Posterior cingulate gyrus (tissue), 11 donors: ENCODE measurements around the gene AKR1B15.
"Not testable (repeated sequence)": the region's sequence is repeated elsewhere in the genome, so short reads cannot be mapped to it uniquely, and the experiment has no call there.

ENCODE experiments used
- DNase-seq, 10 donors: peaks; one replicate each; pipeline versions ENCODE4 v3.0.0 to v3.0.0-alpha.2; 2020 to 2021; ENCODE audit warnings: mixed read lengths in 3 of 10
- intact Hi-C: fragments of 100-400 bp; cut with DNase I; formaldehyde crosslinking; loops from one replicate; pipeline ENCODE4 v1.15.1; 2023

The AKR1B15 gene

DNA sequence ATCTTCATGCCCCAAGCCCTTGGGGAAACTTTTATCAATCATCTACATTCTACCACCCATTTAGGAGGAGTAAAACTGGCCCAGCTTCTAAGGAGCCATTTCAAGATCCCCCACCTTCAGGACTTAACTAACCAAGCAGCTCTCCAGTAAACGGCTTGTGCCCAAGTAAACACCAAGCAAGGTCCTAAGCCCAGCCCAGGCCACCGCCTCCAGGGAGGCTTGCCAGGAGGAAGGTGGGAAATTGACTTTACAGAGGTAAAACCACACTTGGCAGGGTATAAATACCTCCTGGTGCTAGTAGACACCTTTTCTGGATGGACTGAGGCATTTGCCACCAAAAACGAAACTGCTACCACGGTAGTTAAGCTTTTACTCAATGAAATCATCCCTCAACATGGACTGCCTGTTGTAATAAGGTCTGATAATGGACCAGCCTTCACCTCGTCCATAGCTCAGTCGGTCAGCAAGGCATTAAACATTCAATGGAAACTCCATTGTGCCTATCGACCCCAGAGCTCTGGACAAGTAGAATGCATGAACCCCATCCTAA lies 5.6 kb downstream of the AKR1B15 start:
- intact Hi-C loops, result no loop called here
- no peak for DNase-seq

DNA sequence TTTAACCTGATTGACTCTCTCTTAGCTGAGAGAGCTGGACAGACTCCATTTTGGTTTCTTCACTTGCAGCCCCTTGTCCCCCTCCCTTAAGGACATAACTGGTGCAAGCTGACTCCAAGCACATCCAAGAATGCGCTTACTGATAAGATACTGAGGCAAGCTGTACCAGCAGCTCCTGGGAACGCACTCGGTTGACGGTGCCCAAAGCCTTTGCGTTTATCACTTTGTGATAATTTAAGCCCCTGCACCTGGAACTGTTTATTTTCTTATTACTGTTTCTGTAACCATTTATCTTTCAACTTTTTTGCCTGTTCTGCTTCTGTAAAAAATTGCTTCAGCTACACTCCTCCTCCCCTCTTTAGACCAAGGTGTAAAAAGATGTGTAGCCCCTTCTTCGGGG lies 8.5 kb downstream of the AKR1B15 start:
- no peak for DNase-seq
- intact Hi-C loops, result no loop called here

DNA sequence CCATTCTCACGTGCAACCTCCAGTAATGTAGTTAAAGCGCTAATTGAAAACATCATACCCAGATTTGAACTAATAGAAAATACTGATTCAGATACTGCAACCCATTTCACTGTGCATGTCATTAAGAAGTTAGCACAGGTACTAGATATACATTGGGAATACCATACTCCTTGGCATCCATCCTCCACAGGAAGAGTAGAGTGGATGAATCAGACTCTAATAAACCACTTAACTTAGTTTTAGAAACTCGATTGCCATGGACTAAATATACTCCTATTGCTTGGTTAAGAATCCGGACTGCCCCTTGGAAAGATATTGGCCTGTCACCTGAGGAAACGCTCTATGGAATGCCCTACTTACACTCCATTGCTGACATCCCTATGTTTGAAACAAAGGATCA lies 9.5 kb downstream of the AKR1B15 start:
- intact Hi-C loops, result no loop called here
- no peak for DNase-seq

DNA sequence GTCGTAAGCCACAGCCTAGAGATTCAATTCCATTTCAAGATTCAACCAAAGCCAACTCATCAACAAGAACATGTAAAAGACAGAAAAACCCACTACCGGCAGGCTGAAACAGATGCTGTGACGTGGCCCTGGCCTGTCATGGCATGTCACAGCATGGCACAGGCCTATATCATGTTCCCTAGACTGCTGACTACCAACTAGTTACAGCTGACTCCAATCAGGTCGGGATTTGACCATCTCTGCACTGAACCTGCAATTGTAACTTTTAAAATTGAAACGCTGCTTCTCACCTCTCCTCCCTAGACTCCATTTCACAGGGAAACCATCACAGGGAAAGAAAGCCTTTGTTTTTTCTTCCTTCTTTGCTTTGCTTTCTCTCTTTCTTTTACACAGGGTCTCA lies 12.7 kb downstream of the AKR1B15 start:
- intact Hi-C loops, result not testable (repeated sequence)

DNA sequence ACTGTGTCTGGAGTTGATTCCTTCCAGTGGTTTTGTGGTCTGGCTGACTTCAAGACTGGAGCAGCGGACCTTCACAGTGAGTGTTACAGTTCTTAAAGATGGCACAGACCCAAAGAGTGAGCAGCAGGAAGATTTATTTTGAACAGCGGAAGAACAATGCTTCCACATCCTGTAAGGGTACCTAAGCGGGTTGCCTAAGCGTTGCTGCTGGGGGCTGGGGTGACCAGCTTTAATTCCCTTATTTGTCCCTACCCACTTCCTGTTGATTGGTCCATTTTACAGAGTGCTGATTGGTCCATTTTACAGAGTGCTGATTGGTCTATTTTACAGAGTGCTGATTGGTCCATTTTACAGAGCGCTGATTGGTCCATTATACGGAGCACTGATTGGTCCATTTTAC lies 13.2 kb downstream of the AKR1B15 start:
- no peak for DNase-seq
- intact Hi-C loops, result no loop called here

More for the DNA sequence above, 12.7 kb downstream of the AKR1B15 start:
- DNase-seq, result not testable (repeated sequence)

DNA sequence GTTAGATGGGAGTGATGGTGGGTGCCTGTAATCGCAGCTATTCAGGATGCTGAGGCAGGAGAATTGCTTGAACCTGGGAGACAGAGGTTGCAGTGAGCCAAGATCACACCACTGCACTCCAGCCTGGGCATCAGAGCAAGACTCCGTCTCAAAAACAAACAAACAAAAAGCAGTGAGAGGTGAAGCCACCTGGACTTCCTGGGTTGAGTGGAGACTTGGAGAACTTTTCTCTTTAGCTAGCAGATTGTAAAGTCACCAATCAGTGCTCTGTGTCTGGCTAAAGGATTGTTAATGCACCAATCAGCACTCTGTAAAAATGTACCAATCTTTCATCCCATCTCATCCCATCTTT lies 14.5 kb downstream of the AKR1B15 start:
- intact Hi-C loops, DNase-seq: not testable (repeated sequence)

DNA sequence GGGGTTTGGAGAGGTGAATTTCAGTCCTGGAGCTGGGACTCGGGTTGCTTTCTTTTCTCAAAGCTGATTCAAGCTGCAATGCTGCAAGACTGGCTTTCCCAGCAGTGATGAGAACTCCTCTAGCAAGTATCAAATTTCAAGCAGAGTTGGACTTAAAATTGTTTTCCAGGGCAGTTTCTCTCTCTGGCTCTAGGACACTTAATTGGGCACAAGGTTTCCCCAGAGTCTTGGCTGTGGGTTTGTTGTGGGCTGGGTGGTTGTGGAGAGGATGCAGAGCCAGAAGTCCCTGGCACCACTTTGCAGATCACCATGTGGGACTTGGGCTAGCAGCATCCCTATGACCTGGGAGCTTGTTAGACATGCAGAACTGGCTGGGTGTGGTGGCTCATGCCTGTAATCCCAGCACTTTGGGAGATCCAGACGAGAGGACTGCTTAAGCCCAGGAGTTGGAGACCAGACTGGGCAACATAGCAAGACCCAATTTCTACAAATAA lies 16.8 kb downstream of the AKR1B15 start:
- DNase-seq, result no peak
- intact Hi-C loops, result no loop called here

DNA sequence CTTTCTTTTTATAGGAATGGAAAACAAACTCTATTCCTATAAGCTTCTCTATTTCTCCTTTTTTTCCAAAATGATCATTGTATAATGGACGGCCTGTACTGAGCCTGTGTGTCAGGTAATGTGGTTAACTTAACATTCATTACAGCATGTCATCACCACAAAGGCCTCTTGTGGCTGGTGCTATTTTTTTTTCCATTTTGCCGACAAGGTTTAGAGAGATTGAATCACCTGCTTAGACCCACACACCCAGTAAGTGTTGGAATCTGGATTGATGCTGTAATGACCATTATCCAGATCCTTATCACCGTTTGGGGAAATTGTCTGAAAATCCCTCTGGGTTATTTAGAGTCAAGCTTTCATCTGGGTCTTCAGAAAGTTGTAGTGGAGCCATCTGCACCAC lies 18.5 kb downstream of the AKR1B15 start:
- DNase-seq, result no peak
- intact Hi-C loops, result no loop called here

DNA sequence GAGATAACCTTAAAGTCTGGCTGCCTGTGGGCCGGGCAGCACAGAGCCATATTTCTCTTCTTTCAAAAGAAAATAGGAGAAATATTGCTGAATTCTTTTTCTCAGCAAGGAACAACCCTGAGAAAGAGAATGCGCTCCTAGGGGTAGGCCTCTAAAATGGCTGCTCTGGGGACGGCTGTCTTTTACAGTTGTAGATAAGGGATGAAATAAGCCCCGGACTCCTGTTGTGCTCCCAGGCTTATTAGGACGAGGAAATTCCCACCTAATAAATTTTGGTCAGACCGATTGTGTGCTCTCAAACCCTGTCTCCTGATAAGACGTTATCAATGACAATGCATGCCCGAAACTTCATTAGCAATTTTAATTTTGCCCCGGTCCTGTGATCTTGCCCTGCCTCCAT lies 21.1 kb downstream of the AKR1B15 start:
- intact Hi-C loops, DNase-seq: not testable (repeated sequence)

DNA sequence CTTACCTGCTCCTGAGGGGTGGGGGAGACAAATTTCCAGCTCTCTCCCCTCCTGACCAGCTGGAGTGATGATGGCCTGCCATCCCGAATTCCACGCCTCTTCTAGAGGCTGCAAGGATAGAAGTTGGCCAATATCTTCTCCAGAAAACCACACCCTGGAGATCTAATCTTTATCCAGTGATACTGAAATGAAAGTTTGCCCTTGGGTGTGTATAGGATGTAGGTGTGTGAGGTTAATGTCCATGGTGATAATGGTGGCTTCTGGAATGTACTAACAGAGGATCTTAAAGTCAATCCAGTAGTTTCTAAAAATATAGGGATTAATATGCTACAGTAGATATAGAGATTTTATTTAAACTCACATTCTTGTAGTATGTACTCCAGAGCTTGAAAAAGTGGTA lies 22.2 kb downstream of the AKR1B15 start:
- DNase-seq, result no peak
- intact Hi-C loops, result no loop called here

DNA sequence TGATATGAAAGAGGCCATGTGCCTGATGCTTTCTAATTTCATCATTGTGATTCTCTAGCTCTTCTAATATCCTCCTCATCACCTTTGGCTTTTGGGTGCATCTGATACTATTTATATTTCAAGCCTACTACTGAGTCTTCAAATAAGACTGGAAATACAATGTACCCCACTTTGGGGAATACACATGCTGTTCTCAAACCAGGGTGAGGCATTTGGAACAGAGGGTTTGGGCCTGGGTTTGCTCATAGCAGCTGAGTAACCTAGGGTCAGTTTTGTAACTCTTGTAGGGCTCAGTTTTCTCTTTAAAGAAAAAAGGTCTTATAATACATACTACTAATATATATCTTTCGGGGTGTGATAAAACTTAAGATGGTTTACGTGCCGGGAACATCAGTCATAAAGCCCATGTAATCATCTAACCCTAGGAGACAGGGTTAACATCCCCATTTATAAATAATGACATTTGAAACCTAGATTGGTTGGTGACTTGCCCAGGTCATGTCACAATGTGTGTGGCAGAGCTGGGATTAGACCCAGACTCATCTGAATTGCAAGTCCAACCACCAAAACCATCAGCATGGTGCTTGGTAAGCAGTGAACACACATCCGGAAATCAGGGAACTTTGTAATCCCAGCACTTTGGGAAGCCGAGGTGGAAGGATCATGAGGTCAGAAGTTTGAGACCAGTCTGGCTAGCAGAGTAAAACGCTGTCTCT lies 23.0 kb downstream of the AKR1B15 start:
- no peak for DNase-seq
- intact Hi-C loops, result no loop called here

DNA sequence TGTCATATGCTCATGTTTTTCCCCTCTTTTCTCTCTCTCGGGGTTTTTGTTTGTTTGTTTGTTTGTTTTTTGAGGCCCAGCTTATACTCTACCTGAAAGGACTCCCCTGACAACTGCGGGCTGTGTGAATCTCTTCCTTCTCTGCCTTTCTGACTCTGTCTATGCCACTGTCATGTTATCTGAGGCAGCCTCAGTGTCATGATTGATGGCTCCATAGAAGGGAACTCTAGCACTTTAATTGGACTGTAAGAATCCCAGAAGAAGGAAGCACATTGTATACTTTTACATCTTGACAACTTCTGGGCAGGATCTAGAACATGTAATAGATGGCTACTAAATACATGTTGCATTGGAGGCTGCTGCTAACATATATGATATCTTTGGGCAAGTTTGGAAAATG lies 25.4 kb downstream of the AKR1B15 start:
- DNase-seq, result no peak
- intact Hi-C loops, result no loop called here

DNA sequence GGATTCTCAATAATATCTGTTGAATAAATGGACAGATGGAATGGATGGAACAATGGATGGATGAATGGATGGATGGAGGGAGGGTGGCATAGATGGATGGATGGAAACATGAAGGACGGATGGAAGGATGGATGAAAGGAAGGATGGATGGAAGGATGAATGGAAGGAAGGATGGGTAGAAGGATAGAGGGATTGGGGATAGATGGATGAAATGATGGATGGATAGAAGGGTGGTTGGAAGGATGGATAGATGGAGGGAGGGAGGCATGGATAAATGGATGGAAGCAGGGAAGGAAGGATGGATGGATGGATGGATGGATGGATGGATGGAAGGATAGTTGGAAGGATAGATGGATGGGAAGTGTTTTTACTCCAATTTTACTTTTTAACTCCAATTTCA lies 35.4 kb downstream of the AKR1B15 start:
- intact Hi-C loops, result no loop called here
- DNase-seq, result no peak

DNA sequence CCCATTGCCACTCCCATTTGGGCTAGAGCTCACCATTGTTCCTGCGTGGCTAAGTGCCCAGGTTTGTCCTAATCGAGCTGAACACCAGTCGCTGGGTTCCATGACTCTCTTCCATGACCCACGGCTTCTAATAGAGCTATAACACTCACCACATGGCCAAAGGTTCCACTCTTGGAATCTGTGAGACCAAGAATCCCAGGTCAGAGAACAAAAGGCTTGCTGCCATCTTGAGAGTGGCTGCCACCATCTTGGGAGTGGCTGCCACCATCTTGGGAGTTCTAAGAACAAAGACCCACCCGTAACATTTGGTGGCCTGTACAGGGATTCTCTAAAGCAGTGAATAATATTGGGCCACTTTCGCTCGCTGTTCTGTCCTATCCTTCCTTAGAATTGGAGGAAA lies 37.0 kb downstream of the AKR1B15 start:
- DNase-seq, result peak in 1 of 10 donors; percentile 18
- intact Hi-C loops, result no loop called here

DNA sequence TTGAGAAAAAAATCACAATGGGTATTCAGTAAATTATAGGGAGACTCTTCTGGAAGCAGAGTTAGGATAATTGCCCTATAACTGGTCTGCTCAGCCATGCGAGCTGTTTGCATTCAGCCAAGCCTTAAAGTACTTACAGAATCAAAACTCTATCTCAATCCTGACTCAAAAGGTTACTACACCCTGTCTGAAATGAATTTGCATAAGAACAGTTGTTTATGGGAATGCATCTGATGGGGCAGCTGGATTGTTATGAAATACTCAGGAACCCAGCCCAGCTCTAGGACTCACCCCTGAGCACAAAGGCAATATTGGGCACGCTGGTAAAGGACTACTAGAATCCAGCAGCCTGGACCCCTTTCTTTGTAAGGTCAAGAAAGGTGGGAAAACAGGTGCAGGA lies 38.8 kb downstream of the AKR1B15 start:
- intact Hi-C loops, result no loop called here
- no peak for DNase-seq

DNA sequence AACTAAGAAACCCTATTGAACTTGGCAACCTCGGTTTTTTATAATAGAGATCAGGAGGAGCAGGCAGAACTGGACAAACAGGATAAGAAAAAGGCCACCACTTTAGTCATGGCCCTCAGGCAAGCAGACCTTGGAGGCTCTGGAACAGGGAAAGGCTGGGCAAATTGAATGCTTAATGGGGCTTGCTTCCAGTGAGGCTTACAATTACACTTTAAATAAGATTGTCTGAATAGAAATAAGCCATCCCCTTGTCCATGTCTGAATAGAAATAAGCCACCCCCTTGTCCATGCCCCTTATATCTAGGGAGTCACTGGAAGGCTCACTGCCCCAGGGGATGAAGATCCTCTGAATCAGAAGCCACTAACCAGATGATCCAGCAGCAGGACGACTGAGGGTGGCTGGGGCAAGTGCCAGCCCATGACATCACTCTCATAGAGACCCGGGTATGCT lies 40.6 kb downstream of the AKR1B15 start:
- intact Hi-C loops, result no loop called here
- DNase-seq, result peak in 1 of 10 donors; percentile 10

DNA sequence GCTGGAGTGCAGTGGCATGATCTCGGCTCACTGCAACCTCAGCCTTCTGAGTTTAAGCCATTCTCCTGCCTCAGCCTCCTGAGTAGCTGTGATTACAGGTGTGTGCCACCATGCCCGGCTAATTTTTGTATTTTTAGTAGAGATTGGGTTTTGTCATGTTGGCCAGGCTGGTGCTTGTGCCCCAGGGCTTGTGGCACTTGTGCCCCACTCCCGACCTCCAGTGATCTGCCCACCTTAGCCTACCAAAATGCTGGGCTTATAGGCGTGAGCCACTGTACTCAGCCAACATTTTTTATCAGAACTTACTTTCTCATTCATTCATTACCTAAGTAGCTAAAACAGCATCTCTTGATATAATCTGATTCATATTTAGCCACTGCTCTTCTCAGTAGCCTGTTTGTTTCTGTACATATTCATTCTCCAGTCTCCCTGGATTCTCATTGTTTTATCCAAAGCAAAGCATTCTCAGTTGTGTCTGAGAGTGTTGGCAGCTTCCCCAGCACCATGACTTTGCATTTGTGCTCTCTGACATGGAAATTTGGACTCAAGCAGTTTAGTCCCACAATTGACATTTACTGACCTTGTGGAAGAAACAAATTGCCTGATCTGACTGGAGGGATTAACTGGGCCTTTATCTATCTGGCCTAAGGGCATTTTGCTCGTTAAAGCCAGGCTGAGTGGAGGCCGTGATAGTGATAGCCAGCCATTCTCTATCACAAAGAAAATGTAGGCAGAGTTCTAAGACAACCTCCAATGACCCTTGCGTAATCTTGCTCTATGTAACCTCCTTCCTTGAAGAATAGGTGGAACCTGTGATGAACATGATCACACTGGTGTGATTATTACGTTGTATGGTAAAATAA lies 44.9 kb downstream of the AKR1B15 start:
- intact Hi-C loops, result loop anchor here (5.0 kb wide), 1 partner anchor 46 kb away; the partner anchor contains the start of gene AKR1B15

DNA sequence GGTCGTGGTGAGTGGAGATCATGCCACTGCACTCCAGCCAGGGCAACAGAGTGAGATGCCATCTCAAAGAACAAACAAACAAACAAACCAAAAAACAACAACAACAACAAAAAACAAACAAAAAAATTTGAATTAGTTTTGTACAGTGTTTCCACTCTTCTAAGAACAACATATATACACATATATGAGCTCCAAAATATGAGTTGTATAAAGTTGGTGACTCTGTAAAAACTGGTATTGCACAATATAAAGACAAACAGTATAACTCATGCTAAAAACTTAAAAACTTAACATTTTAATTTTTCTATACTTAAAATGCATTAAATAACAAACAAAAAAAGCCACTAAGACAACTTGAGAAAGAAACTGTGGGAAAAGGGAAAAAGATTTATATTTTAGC lies 46.0 kb downstream of the AKR1B15 start:
- intact Hi-C loops, result loop anchor here (5.0 kb wide), 1 partner anchor 48 kb away; the partner anchor contains the start of gene AKR1B15

More for the DNA sequence above, 44.9 kb downstream of the AKR1B15 start:
- DNase-seq, result peak in 9 of 10 donors; percentile 45 to 95 (median 79)

DNA sequence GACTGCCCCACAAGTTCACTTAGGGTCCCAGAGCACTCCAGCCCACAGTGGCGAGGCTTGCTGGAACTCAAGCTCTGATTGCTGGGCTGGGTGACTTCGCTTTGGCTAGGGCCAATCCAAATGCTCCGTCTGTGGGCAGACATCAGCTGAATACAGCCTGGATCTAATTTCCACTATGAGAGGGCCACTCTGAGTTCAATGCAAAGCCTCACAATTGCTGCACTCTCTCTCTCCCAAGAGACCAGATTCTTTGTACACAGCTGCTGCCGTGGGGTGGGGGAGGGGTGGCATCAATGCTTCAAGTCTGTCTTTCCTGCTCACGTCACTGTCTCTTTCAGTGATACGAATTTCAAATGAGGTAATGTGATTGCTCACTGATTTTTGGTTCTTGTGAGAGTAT lies 50.5 kb downstream of the AKR1B15 start:
- DNase-seq, result peak in 7 of 10 donors; percentile 20 to 87 (median 59)
- intact Hi-C loops, result no loop called here

More for the DNA sequence above, 46.0 kb downstream of the AKR1B15 start:
- DNase-seq, result no peak

DNA sequence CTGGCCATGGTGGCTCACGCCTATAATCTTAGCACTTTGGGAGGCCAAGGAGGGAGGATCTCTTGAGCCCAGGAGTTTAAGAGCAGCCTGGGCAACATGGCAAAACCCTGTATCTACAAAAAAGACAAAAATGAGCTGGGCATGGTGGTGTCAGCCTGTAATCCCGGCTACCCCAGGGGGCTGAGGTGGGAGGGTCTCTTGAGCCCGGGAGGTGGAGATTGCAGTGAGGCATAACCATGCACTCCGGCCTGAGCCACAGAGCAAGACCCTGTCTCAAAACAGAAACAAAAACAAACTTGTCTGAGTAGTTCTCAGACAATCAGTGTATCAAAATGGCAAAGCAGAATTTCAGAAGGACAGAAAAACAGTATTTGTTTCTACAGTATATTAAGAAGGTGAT lies 52.5 kb downstream of the AKR1B15 start:
- DNase-seq, result no peak
- intact Hi-C loops, result no loop called here

DNA sequence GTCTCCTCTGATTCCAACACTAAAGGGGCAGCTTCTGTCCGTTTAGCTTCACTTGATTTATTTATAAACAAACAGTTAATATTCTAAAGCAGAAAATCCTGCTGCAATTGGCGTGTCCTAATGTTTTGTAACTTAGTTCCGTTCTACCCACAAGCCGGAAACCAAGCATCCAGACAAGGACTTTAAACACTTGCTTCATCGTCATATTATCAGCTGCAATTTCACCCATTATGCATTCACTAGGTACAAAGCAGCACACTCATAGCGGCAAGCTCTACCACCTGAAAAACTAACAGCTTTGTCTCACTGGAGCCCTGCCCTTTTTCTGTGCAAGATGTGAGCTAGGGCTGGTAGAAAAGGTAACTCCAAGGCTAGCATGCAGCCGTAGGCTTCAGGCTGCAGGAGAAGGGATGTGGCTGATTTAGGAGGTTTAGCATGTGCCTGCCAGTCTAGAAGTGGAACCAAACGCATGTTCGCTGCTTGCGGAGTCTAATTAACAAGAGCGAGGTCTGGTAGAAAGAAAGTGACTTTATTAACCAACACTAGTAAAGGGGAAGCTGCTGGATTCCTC lies 54.1 kb downstream of the AKR1B15 start:
- no peak for DNase-seq
- intact Hi-C loops, result no loop called here
